IMR-90 (cell line): ENCODE results near the gene LGI4.

Experiments used
- BHLHE40 ChIP-seq: fragments of 150-350 bp; IDR thresholded peaks from 2 replicates; pipeline ENCODE4 v1.6.1; 2016; ENCODE audit warnings: mild to moderate bottlenecking, low read depth, low read length
- CEBPB ChIP-seq: IDR thresholded peaks from 2 replicates; pipeline ENCODE4 v1.6.1; 2012; ENCODE audit warnings: low read depth, low read length, improper control_type of control experiment
- FOS ChIP-seq: fragments of 150-350 bp; IDR thresholded peaks from 2 replicates; pipeline ENCODE4 v1.6.1; 2016; ENCODE audit warnings: low read depth, low read length
- MAFK ChIP-seq: IDR thresholded peaks from 2 replicates; pipeline ENCODE4 v1.6.1; 2012; ENCODE audit warnings: low read depth, low read length, improper control_type of control experiment
- MXI1 ChIP-seq: IDR thresholded peaks from 2 replicates; pipeline ENCODE4 v1.6.1; 2012; ENCODE audit warnings: low read depth, mild to moderate bottlenecking, low read length, moderate library complexity, borderline replicate concordance
- POLR2A ChIP-seq: IDR thresholded peaks from 2 replicates; pipeline ENCODE4 v1.6.1; 2012; ENCODE audit warnings: mild to moderate bottlenecking, low read depth, low read length
- RAD21 ChIP-seq: IDR thresholded peaks from 2 replicates; pipeline ENCODE4 v1.6.1; 2012; ENCODE audit warnings: low read length, improper control_type of control experiment
- RCOR1 ChIP-seq: IDR thresholded peaks from 2 replicates; pipeline ENCODE4 v1.6.1; 2012; ENCODE audit warnings: mild to moderate bottlenecking, low read length, improper control_type of control experiment; ENCODE audit not compliant: insufficient replicate concordance
- RFX5 ChIP-seq: IDR thresholded peaks from 2 replicates; pipeline ENCODE4 v1.8.0; 2012; ENCODE audit warnings: low read depth, mild to moderate bottlenecking, low read length, moderate library complexity
- SMC3 ChIP-seq: fragments of 150-350 bp; IDR thresholded peaks from 2 replicates; pipeline ENCODE4 v1.6.1; 2016; ENCODE audit warnings: low read depth, mild to moderate bottlenecking, antibody characterized with exemption, low read length, moderate library complexity
- USF2 ChIP-seq: fragments of 150-350 bp; IDR thresholded peaks from 2 replicates; pipeline ENCODE4 v1.6.1; 2017; ENCODE audit warnings: mild to moderate bottlenecking, antibody characterized with exemption, low read length, low read depth
- TF ChIP-seq, protein P1 (sequence below): conservative IDR thresholded peaks from 2 replicates; pipeline ENCODE4 v1.5.1; 2012; ENCODE audit warnings: mild to moderate bottlenecking, low read depth, low read length, improper control_type of control experiment
- TF ChIP-seq, protein P2 (sequence below): fragments of 150-350 bp; IDR thresholded peaks from 2 replicates; pipeline ENCODE4 v1.6.1; 2016; ENCODE audit warnings: low read depth, mild to moderate bottlenecking, low read length, moderate library complexity, borderline replicate concordance

GRCh38 chr19:35132254-35132653, 2.6 kb downstream of the LGI4 start:
- TF ChIP-seq RFX5 (no peak), POLR2A (no peak), CEBPB (no peak), RAD21 (no peak), MAFK (no peak), BHLHE40 (no peak), FOS (no peak), SMC3 (no peak), MXI1 (no peak), RCOR1 (no peak), USF2 (no peak)
- TF ChIP-seq, protein P1, sequence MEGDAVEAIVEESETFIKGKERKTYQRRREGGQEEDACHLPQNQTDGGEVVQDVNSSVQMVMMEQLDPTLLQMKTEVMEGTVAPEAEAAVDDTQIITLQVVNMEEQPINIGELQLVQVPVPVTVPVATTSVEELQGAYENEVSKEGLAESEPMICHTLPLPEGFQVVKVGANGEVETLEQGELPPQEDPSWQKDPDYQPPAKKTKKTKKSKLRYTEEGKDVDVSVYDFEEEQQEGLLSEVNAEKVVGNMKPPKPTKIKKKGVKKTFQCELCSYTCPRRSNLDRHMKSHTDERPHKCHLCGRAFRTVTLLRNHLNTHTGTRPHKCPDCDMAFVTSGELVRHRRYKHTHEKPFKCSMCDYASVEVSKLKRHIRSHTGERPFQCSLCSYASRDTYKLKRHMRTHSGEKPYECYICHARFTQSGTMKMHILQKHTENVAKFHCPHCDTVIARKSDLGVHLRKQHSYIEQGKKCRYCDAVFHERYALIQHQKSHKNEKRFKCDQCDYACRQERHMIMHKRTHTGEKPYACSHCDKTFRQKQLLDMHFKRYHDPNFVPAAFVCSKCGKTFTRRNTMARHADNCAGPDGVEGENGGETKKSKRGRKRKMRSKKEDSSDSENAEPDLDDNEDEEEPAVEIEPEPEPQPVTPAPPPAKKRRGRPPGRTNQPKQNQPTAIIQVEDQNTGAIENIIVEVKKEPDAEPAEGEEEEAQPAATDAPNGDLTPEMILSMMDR: no peak
- TF ChIP-seq, protein P2, sequence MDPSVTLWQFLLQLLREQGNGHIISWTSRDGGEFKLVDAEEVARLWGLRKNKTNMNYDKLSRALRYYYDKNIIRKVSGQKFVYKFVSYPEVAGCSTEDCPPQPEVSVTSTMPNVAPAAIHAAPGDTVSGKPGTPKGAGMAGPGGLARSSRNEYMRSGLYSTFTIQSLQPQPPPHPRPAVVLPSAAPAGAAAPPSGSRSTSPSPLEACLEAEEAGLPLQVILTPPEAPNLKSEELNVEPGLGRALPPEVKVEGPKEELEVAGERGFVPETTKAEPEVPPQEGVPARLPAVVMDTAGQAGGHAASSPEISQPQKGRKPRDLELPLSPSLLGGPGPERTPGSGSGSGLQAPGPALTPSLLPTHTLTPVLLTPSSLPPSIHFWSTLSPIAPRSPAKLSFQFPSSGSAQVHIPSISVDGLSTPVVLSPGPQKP: no peak
